PC-3 (cell line): ENCODE measurements around the gene OR2AE1. TPM values are rescaled to one million over a fixed set of nuclear protein-coding genes. Genes with fewer than 3 reads are reported as not detected.
A peak's percentile ranks its signal among the peaks of the same experiment; 100 is the strongest.

Source experiments
- ATAC-seq: fragments of 200-7000 bp; cut with Tn5 transposase; 2 replicates; pipeline ENCODE4 v1.9.1; 2020; ENCODE audit warnings: mild to moderate bottlenecking, moderate library complexity
- BruUV-seq: library from RNA; stranded (reverse); fragments of 400-500 nt; replicated peaks from 2 replicates; lab custom pipeline; 2021; lab: Mats Ljungman, UMichigan
- CTCF ChIA-PET: fragments of 300-600 bp; sonication (Branson Sonifier 250); formaldehyde crosslinking; loops from one replicate; lab custom pipeline; 2022; ENCODE audit warnings: antibody characterized with exemption; lab: Charles Lee
- POLR2A ChIA-PET: fragments of 300-600 bp; sonication (Branson Sonifier 250); formaldehyde crosslinking; loops from one replicate; lab custom pipeline; 2022; ENCODE audit warnings: antibody characterized with exemption; ENCODE audit not compliant: unreplicated experiment; lab: Charles Lee
- DNase-seq: peaks from one replicate; pipeline ENCODE4 v3.0.0-alpha.2; 2015
- H2AFZ ChIP-seq: fragments of 300-600 bp; sonication (generic); 2 replicates; pipeline ENCODE4 v1.6.0; 2016; ENCODE audit warnings: antibody characterized with exemption, low read length
- H3F3A ChIP-seq: fragments of 300-600 bp; sonication (generic); one replicate; pipeline ENCODE4 v1.6.0; 2017; ENCODE audit warnings: antibody characterized with exemption, low read length, control low read depth, mild to moderate bottlenecking; ENCODE audit not compliant: unreplicated experiment
- H3K27ac ChIP-seq: fragments of 300-600 bp; sonication (generic); 2 replicates; pipeline ENCODE4 v1.5.1; 2016; ENCODE audit warnings: mild to moderate bottlenecking, low read length
- H3K27me3 ChIP-seq: fragments of 300-600 bp; sonication (generic); 2 replicates; pipeline ENCODE4 v1.6.1; 2016; ENCODE audit warnings: low read length, mixed read lengths
- H3K36me3 ChIP-seq: fragments of 300-600 bp; sonication (generic); 2 replicates; pipeline ENCODE4 v1.6.1; 2016; ENCODE audit warnings: low read depth, mixed run types, low read length, mixed read lengths
- H3K4me1 ChIP-seq: fragments of 300-600 bp; sonication (generic); 2 replicates; pipeline ENCODE4 v1.5.1; 2016; ENCODE audit warnings: low read length; ENCODE audit not compliant: insufficient read depth
- H3K4me2 ChIP-seq: fragments of 300-600 bp; sonication (generic); 2 replicates; pipeline ENCODE4 v1.6.0; 2016; ENCODE audit warnings: low read length
- H3K4me3 ChIP-seq: fragments of 300-600 bp; sonication (generic); 2 replicates; pipeline ENCODE4 v1.5.1; 2016; ENCODE audit warnings: mild to moderate bottlenecking, low read length, mixed read lengths
- H3K79me2 ChIP-seq: fragments of 300-600 bp; sonication (generic); 2 replicates; pipeline ENCODE4 v1.6.1; 2017; ENCODE audit warnings: low read length, mixed read lengths
- H3K9ac ChIP-seq: fragments of 300-600 bp; sonication (generic); 2 replicates; pipeline ENCODE4 v1.6.0; 2016; ENCODE audit warnings: mild to moderate bottlenecking, low read length
- H3K9me2 ChIP-seq: fragments of 300-600 bp; sonication (generic); replicated peaks from 2 replicates; pipeline ENCODE4 v1.6.1; 2016; ENCODE audit warnings: mixed run types, low read length, mixed read lengths
- H3K9me3 ChIP-seq: fragments of 300-600 bp; sonication (generic); 2 replicates; pipeline ENCODE4 v1.6.1; 2016; ENCODE audit warnings: low read length, mixed read lengths
- H4K20me1 ChIP-seq: fragments of 300-600 bp; sonication (generic); 2 replicates; pipeline ENCODE4 v1.6.1; 2016; ENCODE audit warnings: low read length, mixed read lengths
- EZH2 ChIP-seq: fragments of 300-600 bp; sonication (generic); IDR thresholded peaks from one replicate; pipeline ENCODE4 v1.6.1; 2017; ENCODE audit warnings: antibody characterized with exemption, mild to moderate bottlenecking, low read length; ENCODE audit not compliant: unreplicated experiment
- EZH2phosphoT487 ChIP-seq: fragments of 300-600 bp; sonication (generic); IDR thresholded peaks from 2 replicates; pipeline ENCODE4 v1.6.1; 2018; ENCODE audit warnings: mild to moderate bottlenecking, antibody characterized with exemption, low read length, borderline replicate concordance
- intact Hi-C: fragments of 100-400 bp; cut with micrococcal nuclease; formaldehyde crosslinking; loops from 2 replicates; pipeline ENCODE4 v1.9.0; 2023
- total RNA-seq: library from RNA; depleted of rRNA; stranded (reverse); fragments of >200 nt; gene quantifications from 2 replicates; pipeline ENCODE4 v1.2.3, GENCODE V29; 2014
- TF ChIP-seq, protein P1 (sequence below): fragments of 300-600 bp; sonication (generic); conservative IDR thresholded peaks from 2 replicates; pipeline ENCODE4 v1.5.1; 2017; ENCODE audit warnings: antibody characterized with exemption, low read depth, mild to moderate bottlenecking, low read length

OR2AE1 gene
- total RNA-seq, 1 experiment from 2014 or later: 0.18 TPM

- TF ChIP-seq, protein P1, sequence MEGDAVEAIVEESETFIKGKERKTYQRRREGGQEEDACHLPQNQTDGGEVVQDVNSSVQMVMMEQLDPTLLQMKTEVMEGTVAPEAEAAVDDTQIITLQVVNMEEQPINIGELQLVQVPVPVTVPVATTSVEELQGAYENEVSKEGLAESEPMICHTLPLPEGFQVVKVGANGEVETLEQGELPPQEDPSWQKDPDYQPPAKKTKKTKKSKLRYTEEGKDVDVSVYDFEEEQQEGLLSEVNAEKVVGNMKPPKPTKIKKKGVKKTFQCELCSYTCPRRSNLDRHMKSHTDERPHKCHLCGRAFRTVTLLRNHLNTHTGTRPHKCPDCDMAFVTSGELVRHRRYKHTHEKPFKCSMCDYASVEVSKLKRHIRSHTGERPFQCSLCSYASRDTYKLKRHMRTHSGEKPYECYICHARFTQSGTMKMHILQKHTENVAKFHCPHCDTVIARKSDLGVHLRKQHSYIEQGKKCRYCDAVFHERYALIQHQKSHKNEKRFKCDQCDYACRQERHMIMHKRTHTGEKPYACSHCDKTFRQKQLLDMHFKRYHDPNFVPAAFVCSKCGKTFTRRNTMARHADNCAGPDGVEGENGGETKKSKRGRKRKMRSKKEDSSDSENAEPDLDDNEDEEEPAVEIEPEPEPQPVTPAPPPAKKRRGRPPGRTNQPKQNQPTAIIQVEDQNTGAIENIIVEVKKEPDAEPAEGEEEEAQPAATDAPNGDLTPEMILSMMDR: peak; percentile 5; the same call in 1 of the 2 replicates
- no peak for TF ChIP-seq EZH2
- DNase-seq (peak; percentile 83), ATAC-seq (peak; percentile 99)
- Histone ChIP-seq H3K4me3 (peak within 1 kb of the TSS; percentile 94), H3K4me1 (peaks cover 16% of the 10 kb centered on the region), H3K27ac (peak within 1 kb of the TSS; percentile 47), H3K4me2 (peak within 1 kb of the TSS; percentile 97), H3F3A (no peaks in the 10 kb centered on the region), H3K36me3 (peaks cover 5% of the 10 kb centered on the region), H3K9me3 (no peaks in the 10 kb centered on the region), H3K9me2 (no peaks in the 10 kb centered on the region), H3K9ac (peak within 1 kb of the TSS; percentile 94), H3K79me2 (peaks cover 52% of the 10 kb centered on the region), H3K27me3 (no peaks in the 10 kb centered on the region), H2AFZ (peak within 1 kb of the TSS; percentile 95), H4K20me1 (peaks cover 6% of the 10 kb centered on the region; the same call in 1 of the 2 replicates)
- ChIA-PET POLR2A (interaction anchor here (0.5 to 1.0 kb wide), 2 partner anchors 10 to 163 kb away, joined by 3 to 4 read pairs; partner anchors contain the start of gene GJC3), CTCF (interaction anchor here (0.9 to 1.0 kb wide), 2 partner anchors 11 to 71 kb away, joined by 3 to 6 read pairs; no protein-coding TSS in a partner anchor)
- no TSS peak for BruUV-seq
- intact Hi-C loops: loop anchor here (2.0 to 5.0 kb wide), 2 partner anchors 130 to 302 kb away; partner anchors contain the start of genes ZSCAN21 and ZSCAN25
Observed at GRCh38 chr7:99918959-99919813, 42.4 kb upstream of the OR2AE1 start, which contains the start of gene TRIM4. Gene TRIM4 (minus strand): TSS chr7:99919530. CDS start chr7:99919401, 129 bp downstream.

- H3K79me2 ChIP-seq: peaks cover 46% of the 10 kb centered on the region
- intact Hi-C loops: no loop called here
- no peaks in the 10 kb centered on the region for H3K9me3 ChIP-seq
- no peak overlapping the region for H3K4me2 ChIP-seq
- peaks cover 11% of the 10 kb centered on the region; the same call in 1 of the 2 replicates for H4K20me1 ChIP-seq
- ATAC-seq (no peak), DNase-seq (no peak)
- POLR2A ChIA-PET: no interaction called here
- no peak overlapping the region for H3K4me3 ChIP-seq
- no peaks in the 10 kb centered on the region for H3K4me1 ChIP-seq
- no peaks in the 10 kb centered on the region for H3K27me3 ChIP-seq
- peaks cover 25% of the 10 kb centered on the region for H3K36me3 ChIP-seq
- TF ChIP-seq, protein P1: no peak
- no peak for TF ChIP-seq EZH2
- no peak for TF ChIP-seq EZH2phosphoT487
- CTCF ChIA-PET: no interaction called here
- no peaks in the 10 kb centered on the region for H3K9me2 ChIP-seq
- no peak overlapping the region for H3K9ac ChIP-seq
- no TSS peak for BruUV-seq
- H2AFZ ChIP-seq: no peak overlapping the region
- no peaks in the 10 kb centered on the region for H3F3A ChIP-seq
- no peak overlapping the region for H3K27ac ChIP-seq
Observed at GRCh38 chr7:99910976-99911375, 34.1 kb upstream of the OR2AE1 start.

DNA sequence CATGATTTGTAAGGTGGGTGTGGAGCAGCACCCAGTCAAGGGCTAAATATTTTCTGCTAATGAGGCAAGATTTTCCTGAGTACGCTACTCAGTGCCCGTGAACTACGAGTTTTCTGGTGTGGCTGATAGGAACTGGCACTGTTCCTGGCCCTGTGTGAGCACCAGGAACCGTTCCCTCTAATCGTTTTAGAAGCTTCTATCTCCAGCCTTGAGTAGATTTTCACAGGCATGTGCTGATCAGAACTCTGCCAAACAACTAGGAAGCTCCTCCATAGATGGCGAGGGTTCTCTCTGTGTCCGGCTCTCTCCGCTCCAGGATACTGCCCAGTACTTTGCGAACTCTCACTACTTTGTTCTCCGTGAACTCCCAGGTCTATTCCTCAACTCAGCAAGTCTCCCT is 24.7 kb upstream of the OR2AE1 start:
- Histone ChIP-seq H3F3A (no peaks in the 10 kb centered on the region), H3K36me3 (peaks cover 41% of the 10 kb centered on the region), H3K4me2 (no peak overlapping the region), H3K9me3 (no peaks in the 10 kb centered on the region), H3K9me2 (no peaks in the 10 kb centered on the region), H3K79me2 (no peaks in the 10 kb centered on the region), H3K4me3 (no peak overlapping the region), H3K4me1 (no peaks in the 10 kb centered on the region), H3K9ac (no peak overlapping the region), H2AFZ (no peak overlapping the region), H3K27ac (no peak overlapping the region), H4K20me1 (no peaks in the 10 kb centered on the region), H3K27me3 (no peaks in the 10 kb centered on the region)
- DNase-seq (no peak), ATAC-seq (no peak)
- POLR2A ChIA-PET: no interaction called here
- CTCF ChIA-PET: no interaction called here
- intact Hi-C loops: no loop called here
- TF ChIP-seq EZH2 (no peak), EZH2phosphoT487 (no peak)
- TF ChIP-seq, protein P1: no peak
- no TSS peak for BruUV-seq
